ENCODE measurements around the gene LRRFIP1.

GRCh38 chr2:237680702-237681478, 53.5 kb downstream of the LRRFIP1 start:
- TF ChIP-seq CTCF (IDR thresholded peaks at IDR 0.05; ENCODE audit: low read length) (no peak), EZH2phosphoT487 (IDR thresholded peaks at IDR 0.05; ENCODE audit: low read length) (no peak)

Measured in MM.1S (cell line).